Testis (tissue), 2 donors: ENCODE results near the gene BRD3OS.

Experiments
- CTCF ChIP-seq, 3 experiments: fragments of 450-650 bp in 2 of 3; fragments of 200-600 bp in 1 of 3; sonication (generic) in 1 of 3; IDR thresholded peaks; one replicate each; pipeline ENCODE4 v1.5.1; 2016 to 2019; ENCODE audit warnings: antibody characterized with exemption in 3 of 3, mild to moderate bottlenecking in 2 of 3, moderate library complexity in 1 of 3
- POLR2A ChIP-seq: fragments of 450-650 bp; IDR thresholded peaks from one replicate; pipeline ENCODE4 v1.6.1; 2017; ENCODE audit warnings: antibody characterized with exemption, mild to moderate bottlenecking, moderate library complexity

- TF ChIP-seq CTCF (IDR thresholded peaks at IDR 0.05) (no peak), POLR2A (no peak)
These were observed 5.7 kb downstream of the BRD3OS start for GRCh38 chr9:134030821-134031470.
